Ishikawa (cell line): ENCODE measurements around the gene PRKCZ.

Experiments used
- CEBPB ChIP-seq: IDR thresholded peaks from 2 replicates; pipeline ENCODE4 v1.6.1; 2012
- CREB1 ChIP-seq: IDR thresholded peaks from 2 replicates; pipeline ENCODE4 v1.6.1; 2012; ENCODE audit warnings: low read depth
- EGR1 ChIP-seq: IDR thresholded peaks from 2 replicates; pipeline ENCODE4 v1.6.1; 2012
- EP300 ChIP-seq: IDR thresholded peaks from 2 replicates; pipeline ENCODE4 v1.6.1; 2012; ENCODE audit warnings: borderline replicate concordance
- FOXM1 ChIP-seq: IDR thresholded peaks from 2 replicates; pipeline ENCODE4 v1.6.1; 2012; ENCODE audit warnings: low read depth, borderline replicate concordance
- MAX ChIP-seq: IDR thresholded peaks from 2 replicates; pipeline ENCODE4 v1.6.1; 2012
- NFIC ChIP-seq: IDR thresholded peaks from 2 replicates; pipeline ENCODE4 v1.6.1; 2012
- RAD21 ChIP-seq: IDR thresholded peaks from 2 replicates; pipeline ENCODE4 v1.6.1; 2012; ENCODE audit warnings: low read depth
- REST ChIP-seq: IDR thresholded peaks from 2 replicates; pipeline ENCODE4 v1.6.1; 2012; ENCODE audit warnings: low read depth, mild to moderate bottlenecking
- TAF1 ChIP-seq: IDR thresholded peaks from 2 replicates; pipeline ENCODE4 v1.6.1; 2012; ENCODE audit warnings: low read depth, mild to moderate bottlenecking
- TCF12 ChIP-seq: IDR thresholded peaks from 2 replicates; pipeline ENCODE4 v1.6.1; 2012; ENCODE audit warnings: low read depth
- TEAD4 ChIP-seq: IDR thresholded peaks from 2 replicates; pipeline ENCODE4 v1.6.1; 2012
- USF1 ChIP-seq: IDR thresholded peaks from 2 replicates; pipeline ENCODE4 v1.6.1; 2012
- YY1 ChIP-seq: IDR thresholded peaks from 2 replicates; pipeline ENCODE4 v1.6.1; 2012; ENCODE audit warnings: low read depth
- ZBTB7A ChIP-seq: IDR thresholded peaks from 2 replicates; pipeline ENCODE4 v1.6.1; 2012; ENCODE audit warnings: low read depth

PRKCZ gene

GRCh38 chr1:2194319-2194897 lies 144.2 kb downstream of the PRKCZ start, which contains the start of gene FAAP20:
Gene FAAP20, minus strand, starts transcription at chr1:2194772. Its CDS starts 23 bp downstream, at chr1:2194749.
- TF ChIP-seq YY1 (0 out of 2 replicates have a peak, but pooled peaks have one; percentile 16), EGR1 (no peak)

- TF ChIP-seq FOXM1 (no peak), USF1 (no peak), TAF1 (peak; percentile 47; the same call in 1 of the 2 replicates), ZBTB7A (peak; percentile 100), RAD21 (peak; percentile 91), EGR1 (peak; percentile 78), TEAD4 (no peak), NFIC (no peak), EP300 (peak; percentile 10; the same call in 1 of the 2 replicates), MAX (peak; percentile 26; the same call in 1 of the 2 replicates)
Observed at GRCh38 chr1:2194898-2195673, 144.9 kb downstream of the PRKCZ start.

GRCh38 chr1:2195785-2196184 lies 145.6 kb downstream of the PRKCZ start:
- TF ChIP-seq YY1 (no peak), TAF1 (no peak), CREB1 (no peak), NFIC (no peak), USF1 (no peak), EGR1 (no peak), RAD21 (no peak), FOXM1 (no peak), TCF12 (no peak), REST (no peak)

GRCh38 chr1:2196901-2197638 lies 146.9 kb downstream of the PRKCZ start:
- no peak for TF ChIP-seq REST
- no peak for TF ChIP-seq ZBTB7A
- TF ChIP-seq TAF1: no peak
- no peak for TF ChIP-seq EGR1
- no peak for TF ChIP-seq TCF12

- TF ChIP-seq EGR1 (no peak), MAX (no peak), CREB1 (no peak), REST (no peak), CEBPB (no peak), YY1 (no peak), NFIC (no peak), TEAD4 (no peak), ZBTB7A (no peak), FOXM1 (no peak), TAF1 (no peak), RAD21 (no peak), TCF12 (no peak), USF1 (no peak), EP300 (no peak)
Observed at GRCh38 chr1:2197707-2198165, 147.5 kb downstream of the PRKCZ start.
